MCF 10A (cell line): ENCODE measurements around the gene MGAT5. TPM values are rescaled to one million over a fixed set of nuclear protein-coding genes. Genes with fewer than 3 reads are reported as not detected.

Experiments
- BruUV-seq: library from RNA; stranded (reverse); fragments of 400-500 nt; replicated peaks from 2 replicates; lab custom pipeline; 2021; lab: Mats Ljungman, UMichigan
- CTCF ChIA-PET: fragments of 300-600 bp; sonication (Branson Sonifier 250); formaldehyde crosslinking; extraction: SDS; loops from one replicate; lab custom pipeline; 2021; ENCODE audit warnings: antibody characterized with exemption, inconsistent platforms; lab: Yijun Ruan, JAX
- POLR2A ChIA-PET: fragments of 300-600, 350-650 bp; sonication (Branson Sonifier 250); formaldehyde crosslinking; extraction: SDS; loops from one replicate; lab custom pipeline; 2020; ENCODE audit warnings: antibody characterized with exemption, inconsistent platforms; lab: Yijun Ruan, JAX
- DNase-seq: peaks from one replicate; pipeline ENCODE4 v3.0.0-alpha.2; 2018; ENCODE audit not compliant: unreplicated experiment
- H3K27ac Mint-ChIP-seq: one replicate; pipeline ENCODE4 v1.8.0; 2022; ENCODE audit warnings: mild to moderate bottlenecking, low read depth, mixed read lengths; ENCODE audit not compliant: unreplicated experiment
- H3K27me3 Mint-ChIP-seq: one replicate; pipeline ENCODE4 v1.8.0; 2022; ENCODE audit warnings: mixed read lengths; ENCODE audit not compliant: insufficient read depth, unreplicated experiment
- H3K36me3 Mint-ChIP-seq: one replicate; pipeline ENCODE4 v1.8.0; 2022; ENCODE audit warnings: mild to moderate bottlenecking, moderate library complexity, mixed read lengths; ENCODE audit not compliant: insufficient read depth, unreplicated experiment
- H3K4me1 Mint-ChIP-seq: one replicate; pipeline ENCODE4 v1.8.0; 2022; ENCODE audit warnings: mixed read lengths; ENCODE audit not compliant: insufficient read depth, unreplicated experiment
- H3K4me3 Mint-ChIP-seq: one replicate; pipeline ENCODE4 v1.8.0; 2022; ENCODE audit warnings: mild to moderate bottlenecking, moderate library complexity, mixed read lengths; ENCODE audit not compliant: unreplicated experiment
- H3K9me3 Mint-ChIP-seq: one replicate; pipeline ENCODE4 v1.8.0; 2022; ENCODE audit warnings: mixed read lengths; ENCODE audit not compliant: unreplicated experiment
- intact Hi-C: fragments of 100-400 bp; cut with micrococcal nuclease; formaldehyde crosslinking; loops from 2 replicates; pipeline ENCODE4 v1.14.1; 2022
- total RNA-seq: library from RNA; stranded (reverse); gene quantifications from 2 replicates; pipeline ENCODE4 v1.2.3, GENCODE V29; 2022
- TF ChIP-seq, protein P1 (sequence below): fragments of 200-600 bp; IDR thresholded peaks from one replicate; pipeline ENCODE4 v1.8.0; 2022; ENCODE audit warnings: antibody characterized with exemption, mild to moderate bottlenecking; ENCODE audit not compliant: unreplicated experiment

The MGAT5 gene
- total RNA-seq, 1 experiment from 2014 or later, result 22.2 TPM

DNA sequence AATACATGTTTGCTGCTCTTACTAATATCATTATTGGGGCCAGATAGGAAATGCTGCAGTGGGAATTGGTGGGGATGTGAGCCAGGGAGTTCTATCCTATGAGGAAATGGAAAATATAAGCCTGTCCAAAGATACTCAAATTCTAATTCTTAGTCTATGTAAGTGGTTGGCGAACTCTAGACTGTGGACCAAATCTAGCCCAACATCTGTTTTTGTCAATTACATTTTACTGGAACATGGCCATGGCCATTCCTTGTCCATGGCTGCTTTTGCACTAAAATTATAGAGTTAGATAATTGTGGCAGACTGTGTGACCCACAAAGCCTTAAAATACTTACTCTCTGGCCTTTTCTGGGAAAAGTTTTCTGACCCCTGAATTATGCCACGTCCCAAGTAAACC is 113.3 kb downstream of the MGAT5 start:
- Mint-ChIP-seq H3K9me3 (no peaks in the 10 kb centered on the region), H3K36me3 (peaks cover 6% of the 10 kb centered on the region), H3K4me1 (peaks cover under 1% of the 10 kb centered on the region), H3K27ac (no peak overlapping the region), H3K4me3 (no peak overlapping the region), H3K27me3 (no peaks in the 10 kb centered on the region)
- intact Hi-C loops, result no loop called here
- ChIA-PET POLR2A (no interaction called here), CTCF (interaction anchor here (0.5 to 3.7 kb wide), 7 partner anchors 8 to 1430 kb away, joined by 3 to 18 read pairs (median 3); no protein-coding TSS in a partner anchor)
- TF ChIP-seq, protein P1, sequence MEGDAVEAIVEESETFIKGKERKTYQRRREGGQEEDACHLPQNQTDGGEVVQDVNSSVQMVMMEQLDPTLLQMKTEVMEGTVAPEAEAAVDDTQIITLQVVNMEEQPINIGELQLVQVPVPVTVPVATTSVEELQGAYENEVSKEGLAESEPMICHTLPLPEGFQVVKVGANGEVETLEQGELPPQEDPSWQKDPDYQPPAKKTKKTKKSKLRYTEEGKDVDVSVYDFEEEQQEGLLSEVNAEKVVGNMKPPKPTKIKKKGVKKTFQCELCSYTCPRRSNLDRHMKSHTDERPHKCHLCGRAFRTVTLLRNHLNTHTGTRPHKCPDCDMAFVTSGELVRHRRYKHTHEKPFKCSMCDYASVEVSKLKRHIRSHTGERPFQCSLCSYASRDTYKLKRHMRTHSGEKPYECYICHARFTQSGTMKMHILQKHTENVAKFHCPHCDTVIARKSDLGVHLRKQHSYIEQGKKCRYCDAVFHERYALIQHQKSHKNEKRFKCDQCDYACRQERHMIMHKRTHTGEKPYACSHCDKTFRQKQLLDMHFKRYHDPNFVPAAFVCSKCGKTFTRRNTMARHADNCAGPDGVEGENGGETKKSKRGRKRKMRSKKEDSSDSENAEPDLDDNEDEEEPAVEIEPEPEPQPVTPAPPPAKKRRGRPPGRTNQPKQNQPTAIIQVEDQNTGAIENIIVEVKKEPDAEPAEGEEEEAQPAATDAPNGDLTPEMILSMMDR, result no peak
- BruUV-seq, result no TSS peak
- no peak for DNase-seq

DNA sequence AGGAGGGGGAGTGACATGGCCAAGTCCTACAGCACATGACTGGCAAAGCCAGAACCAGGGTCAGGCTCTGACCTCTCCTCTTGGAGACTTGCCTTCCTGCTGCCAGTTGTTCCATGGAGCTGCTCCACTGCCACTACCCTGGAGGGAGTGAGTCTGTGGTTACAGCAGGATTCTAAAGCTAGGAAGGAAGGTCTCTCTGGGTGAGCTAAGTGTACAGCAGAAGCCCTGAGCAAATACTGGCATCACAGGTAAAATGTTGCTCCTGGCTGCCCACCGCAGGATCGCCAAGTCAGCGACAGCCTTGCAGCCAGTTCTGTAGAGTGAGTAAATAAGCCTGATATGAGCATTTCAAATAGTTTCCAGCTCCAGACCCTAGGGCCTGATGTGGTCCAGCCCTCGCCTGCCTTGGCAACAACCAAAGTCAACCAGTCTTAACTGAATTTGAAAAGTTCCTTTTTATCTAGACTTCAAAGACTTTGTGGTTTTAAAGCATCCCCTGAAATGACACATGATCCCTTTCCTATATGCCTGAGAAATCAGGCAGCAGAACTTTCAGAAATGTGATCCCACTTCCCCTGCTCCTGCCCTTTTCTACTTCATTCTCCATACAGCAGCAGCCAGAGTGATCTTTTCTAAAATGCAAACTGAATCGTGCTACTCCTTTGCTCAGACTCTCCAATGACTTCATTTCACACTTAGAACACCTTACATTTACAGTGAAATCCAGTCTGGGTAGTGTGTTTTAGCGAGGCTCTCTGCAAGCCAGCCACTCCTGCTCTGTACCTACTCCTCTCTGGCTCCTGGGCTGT is 114.3 kb downstream of the MGAT5 start:
- BruUV-seq, result no TSS peak

DNA sequence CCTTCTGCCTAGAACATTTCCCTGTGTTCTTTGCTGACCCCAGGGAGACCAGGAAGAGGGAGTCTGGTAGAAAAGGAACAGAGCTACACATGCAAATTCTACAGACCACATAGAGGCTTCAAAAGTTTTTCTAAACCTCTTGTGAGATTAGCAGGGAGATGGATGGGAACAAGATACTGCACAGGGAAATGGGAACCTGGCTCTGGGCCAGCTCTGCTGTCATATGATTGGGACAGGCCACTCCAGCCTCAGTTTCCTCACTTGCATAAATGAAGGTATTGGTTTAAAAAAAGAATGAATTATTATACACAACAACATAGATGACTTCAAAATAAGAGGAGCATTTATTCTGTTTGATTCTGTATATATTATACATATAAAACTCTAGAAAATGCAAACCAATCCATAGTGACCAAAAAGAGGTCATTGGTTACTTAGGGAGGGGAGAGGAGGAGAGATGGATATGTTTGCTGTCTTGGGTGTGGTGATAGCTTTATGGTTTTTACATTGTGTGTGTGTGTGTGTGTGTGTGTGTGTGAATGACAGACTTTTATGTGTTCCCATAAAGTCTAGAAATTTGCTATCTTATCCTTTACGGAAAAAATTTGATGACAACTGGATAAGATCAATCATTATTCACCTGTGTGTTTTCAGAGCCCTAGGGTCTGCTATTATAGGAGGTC is 115.5 kb downstream of the MGAT5 start:
- Mint-ChIP-seq H3K9me3 (no peaks in the 10 kb centered on the region), H3K27me3 (no peaks in the 10 kb centered on the region), H3K27ac (no peak overlapping the region), H3K36me3 (no peaks in the 10 kb centered on the region), H3K4me3 (no peak overlapping the region), H3K4me1 (peaks cover 12% of the 10 kb centered on the region)
- TF ChIP-seq, protein P1, result no peak
- no TSS peak for BruUV-seq
- POLR2A ChIA-PET, result interaction anchor here (1.2 kb wide), 1 partner anchor 36 kb away, joined by 3 read pairs; no protein-coding TSS in a partner anchor
- DNase-seq, result no peak
- intact Hi-C loops, result no loop called here
- CTCF ChIA-PET, result interaction anchor here (0.6 to 5.5 kb wide), 8 partner anchors 13 to 82 kb away, joined by 3 to 49 read pairs (median 3); no protein-coding TSS in a partner anchor

More for the DNA sequence above, 114.3 kb downstream of the MGAT5 start:
- ChIA-PET POLR2A (interaction anchor here (1.2 kb wide), 1 partner anchor 37 kb away, joined by 3 read pairs; no protein-coding TSS in a partner anchor), CTCF (interaction anchor here (0.5 to 5.5 kb wide), 8 partner anchors 14 to 1429 kb away, joined by 3 to 49 read pairs (median 3); no protein-coding TSS in a partner anchor)
- Mint-ChIP-seq H3K4me1 (peaks cover 10% of the 10 kb centered on the region), H3K9me3 (no peaks in the 10 kb centered on the region), H3K27ac (no peak overlapping the region), H3K27me3 (no peaks in the 10 kb centered on the region), H3K36me3 (no peaks in the 10 kb centered on the region), H3K4me3 (no peak overlapping the region)
- TF ChIP-seq, protein P1, result no peak
- intact Hi-C loops, result no loop called here
- DNase-seq, result no peak
